HepG2 (cell line): Measurements from ENCODE around the gene HSPA5. TPM values are rescaled to one million over a fixed set of nuclear protein-coding genes. Genes with fewer than 3 reads are reported as not detected.
"Not testable (repeated sequence)": the region's sequence is repeated elsewhere in the genome, so short reads cannot be mapped to it uniquely, and the experiment has no call there.

Source experiments
- ATAC-seq: fragments of 200-7000 bp; cut with Tn5 transposase; 3 replicates; pipeline ENCODE4 v1.9.1; 2020; ENCODE audit warnings: mild to moderate bottlenecking, moderate library complexity
- BruUV-seq: library from RNA; stranded (reverse); fragments of 400-500 nt; replicated peaks from 2 replicates; lab custom pipeline; 2021; lab: Mats Ljungman, UMichigan
- CTCF ChIA-PET: fragments of 300-600 bp; formaldehyde crosslinking; extraction: SDS; loops from one replicate; lab custom pipeline; 2021; ENCODE audit warnings: low total read pairs, inconsistent platforms, low intra/inter-chr PET ratio; lab: Yijun Ruan, JAX
- POLR2A ChIA-PET: fragments of 350-600 bp; sonication (Branson Sonifier 250); formaldehyde crosslinking; loops from one replicate; lab custom pipeline; 2020; ENCODE audit warnings: antibody characterized with exemption, inconsistent platforms; lab: Yijun Ruan, JAX
- DNase-seq: peaks from one replicate; pipeline ENCODE4 v3.0.0-alpha.2; 2015; ENCODE audit warnings: low spot score
- FAIRE-seq: peaks from 3 replicates; lab custom pipeline; 2011; peaks lifted over from hg19 to GRCh38; lab: Jason Lieb, UNC
- H2AFZ ChIP-seq: one replicate; pipeline ENCODE4 v1.6.1; 2011; ENCODE audit warnings: low read length, inconsistent platforms
- H3K27ac ChIP-seq: fragments of 300-600 bp; 3 replicates; pipeline ENCODE4 v1.8.0; 2011; ENCODE audit warnings: mixed run types, mild to moderate bottlenecking, mixed read lengths, low read length, inconsistent platforms; ENCODE audit not compliant: insufficient read depth; ENCODE audit errors: extremely low read length
- H3K27me3 ChIP-seq, 2 experiments: fragments of 200-600 bp in 1 of 2; 2 replicates in 1 of 2; 3 replicates in 1 of 2; pipeline versions ENCODE4 v1.6.0 to v1.8.0; 2011; ENCODE audit warnings: low read length in 2 of 2, mild to moderate bottlenecking in 2 of 2, moderate library complexity in 2 of 2, inconsistent platforms in 1 of 2; ENCODE audit not compliant: insufficient read depth in 2 of 2, control insufficient read depth in 1 of 2
- H3K36me3 ChIP-seq, 2 experiments: fragments of 200-600 bp in 1 of 2; replicated peaks in 1 of 2; 2 replicates in 1 of 2; 3 replicates in 1 of 2; pipeline versions ENCODE4 v1.5.1 to v1.8.0; 2011; ENCODE audit warnings: low read length in 2 of 2, inconsistent platforms in 1 of 2; ENCODE audit not compliant: insufficient read depth in 2 of 2, control insufficient read depth in 1 of 2
- H3K4me1 ChIP-seq: 2 replicates; pipeline ENCODE4 v1.5.1; 2012; ENCODE audit warnings: low read length, inconsistent platforms; ENCODE audit not compliant: insufficient read depth
- H3K4me2 ChIP-seq: 2 replicates; pipeline ENCODE4 v1.6.0; 2011; ENCODE audit warnings: low read depth, low read length, inconsistent platforms
- H3K4me3 ChIP-seq, 3 experiments: fragments of 200-600 bp in 1 of 3; sonication (generic), shearing (Covaris generic) in 1 of 3; replicated peaks in 1 of 3; 2 replicates each; pipeline ENCODE4 v1.5.1; 2011 to 2016; ENCODE audit warnings: low read length in 3 of 3, inconsistent platforms in 2 of 3, low read depth in 2 of 3, mild to moderate bottlenecking in 2 of 3, control low read depth in 1 of 3, mixed read lengths in 1 of 3; ENCODE audit not compliant: insufficient read depth in 1 of 3
- H3K79me2 ChIP-seq: one replicate; pipeline ENCODE4 v1.6.1; 2011; ENCODE audit warnings: low read length, inconsistent platforms; ENCODE audit not compliant: insufficient read depth
- H3K9ac ChIP-seq: 2 replicates; pipeline ENCODE4 v1.6.0; 2011; ENCODE audit warnings: mild to moderate bottlenecking, low read depth, low read length, inconsistent platforms; ENCODE audit not compliant: insufficient read depth
- H3K9me3 ChIP-seq: 2 replicates; pipeline ENCODE4 v1.5.1; 2012; ENCODE audit warnings: mild to moderate bottlenecking, low read length
- H4K20me1 ChIP-seq: 2 replicates; pipeline ENCODE4 v1.6.0; 2011; ENCODE audit warnings: inconsistent platforms, mild to moderate bottlenecking, low read length, moderate library complexity; ENCODE audit not compliant: insufficient read depth
- POLR2A ChIP-seq, 2 experiments: IDR thresholded peaks; 2 replicates each; pipeline ENCODE4 v1.6.1; 2011; ENCODE audit warnings: low read depth in 2 of 2, low read length in 2 of 2, mild to moderate bottlenecking in 1 of 2, moderate library complexity in 1 of 2; ENCODE audit not compliant: insufficient read depth in 1 of 2
- TBP ChIP-seq: sonication (generic); formaldehyde crosslinking; IDR thresholded peaks from 2 replicates; pipeline ENCODE4 v1.5.0; 2020; ENCODE audit warnings: missing genetic modification reagents
- THAP8 ChIP-seq: sonication (generic); formaldehyde crosslinking; IDR thresholded peaks from 2 replicates; pipeline ENCODE4 v1.5.1; 2020; ENCODE audit warnings: missing genetic modification reagents, mild to moderate bottlenecking, borderline replicate concordance
- TOE1 ChIP-seq: sonication (generic); formaldehyde crosslinking; IDR thresholded peaks from 2 replicates; pipeline ENCODE4 v1.4.0; 2020; ENCODE audit warnings: mild to moderate bottlenecking, missing genetic modification reagents
- ZNF775 ChIP-seq: sonication (generic); formaldehyde crosslinking; IDR thresholded peaks from 2 replicates; pipeline ENCODE4 v1.4.0; 2020; ENCODE audit warnings: missing genetic modification reagents, mild to moderate bottlenecking, moderate library complexity, borderline replicate concordance
- ZNF841 ChIP-seq: sonication (generic); formaldehyde crosslinking; IDR thresholded peaks from 2 replicates; pipeline ENCODE4 v1.8.1; 2023; ENCODE audit warnings: missing genetic modification reagents, borderline replicate concordance
- WGBS: methylation state at CpG from one replicate; pipeline ENCODE4 v1.1.6; 2017; ENCODE audit warnings: low lambda C conversion rate; 5-methylcytosine and 5-hydroxymethylcytosine counted together
- in situ Hi-C: cut with HindIII; loops from 2 replicates; pipeline ENCODE4 v1.10.0; 2017; ENCODE audit warnings: low pct_unique_long_range_greater_than_20kb; ENCODE audit not compliant: extremely low pct_ligation_motif_present
- intact Hi-C: fragments of 100-400 bp; cut with micrococcal nuclease; formaldehyde crosslinking; loops from one replicate; pipeline ENCODE4 v1.10.0; 2022; ENCODE audit not compliant: unreplicated experiment
- polyA plus RNA-seq, 8 experiments: library from polyadenylated mRNA; depleted of rRNA in 3 of 8; stranded (reverse) in 7 of 8; unstranded in 1 of 8; fragments of >200 nt; fragmentation: Illumina TruSeq in 4 of 8; extraction: Trizol in 4 of 8; gene quantifications; 2 replicates each; pipeline versions ENCODE4 v1.2.1 to v1.2.3, GENCODE V29; 2011 to 2016; ENCODE audit warnings: low read depth in 4 of 8, missing spikeins in 1 of 8, mixed read lengths in 1 of 8; ENCODE audit not compliant: insufficient read depth in 1 of 8
- total RNA-seq, 5 experiments: library from RNA; depleted of rRNA; stranded (reverse); fragments of >200 nt; fragmentation: Illumina TruSeq; extraction: Trizol; gene quantifications; 2 replicates each; pipeline ENCODE4 v1.2.3, GENCODE V29; 2016; ENCODE audit warnings: low read depth in 1 of 5

Gene HSPA5
- total and polyA plus RNA-seq, 2 of the 13 experiments (the other 11 are each of a cell fraction or from before 2014, with no cell fraction given): 201 to 206 TPM

- BruUV-seq, H2AFZ ChIP-seq, H3K27me3 ChIP-seq, H3K9ac ChIP-seq, FAIRE-seq, H3K9me3 ChIP-seq, in situ Hi-C loops, intact Hi-C loops, H3K4me3 ChIP-seq, H3K27ac ChIP-seq, DNase-seq, POLR2A ChIA-PET, CTCF ChIA-PET, H3K4me2 ChIP-seq, ATAC-seq: not testable (repeated sequence)
- 98% methylated on average over 8 of the region's 8 CpGs for WGBS
- H3K4me1 ChIP-seq: peaks cover 43% of the 10 kb centered on the region
- H4K20me1 ChIP-seq: peaks cover 40% of the 10 kb centered on the region
- peaks cover 24% of the 10 kb centered on the region for H3K79me2 ChIP-seq
- H3K36me3 ChIP-seq: peaks cover 7 to 79% of the 10 kb centered on the region in 2 experiments
- 0 out of 4 replicates have a peak, but pooled peaks of 1 of the 2 experiments have one; percentile 8 for TF ChIP-seq POLR2A (IDR thresholded peaks at IDR 0.05; ENCODE audit: insufficient read depth in 1 of 2, low read depth in 2 of 2, low read length in 2 of 2)
Observed at GRCh38 chr9:125234099-125234498, 7.0 kb downstream of the HSPA5 start.

- Histone ChIP-seq H3K36me3 (peaks cover 7 to 75% of the 10 kb centered on the region in 2 experiments), H3K9ac (no peak overlapping the region), H4K20me1 (peaks cover 36% of the 10 kb centered on the region), H3K27ac (no peak overlapping the region), H2AFZ (no peak overlapping the region), H3K4me1 (peaks cover 38% of the 10 kb centered on the region), H3K9me3 (no peaks in the 10 kb centered on the region), H3K79me2 (peaks cover 20% of the 10 kb centered on the region), H3K27me3 (no peaks in the 10 kb centered on the region), H3K4me2 (no peak overlapping the region), H3K4me3 (no peak overlapping the region)
- ATAC-seq (peak; percentile 37), FAIRE-seq (no peak), DNase-seq (no peak)
- TF ChIP-seq ZNF775 (CRISPR knock-in tag) (no peak), ZNF841 (CRISPR knock-in tag) (no peak), THAP8 (CRISPR knock-in tag) (no peak), TOE1 (CRISPR knock-in tag) (no peak), TBP (no peak), POLR2A (IDR thresholded peaks at IDR 0.05; ENCODE audit: insufficient read depth in 1 of 2, low read depth in 2 of 2, low read length in 2 of 2) (0 out of 4 replicates have a peak, but pooled peaks of 1 of the 2 experiments have one; percentile 14)
- in situ Hi-C loops: no loop called here
- intact Hi-C loops: no loop called here
- ChIA-PET CTCF (no interaction called here), POLR2A (interaction anchor here (1.9 kb wide), 1 partner anchor 8 kb away, joined by 15 read pairs; the partner anchor contains the start of gene HSPA5)
- 91% methylated on average over 3 of the region's 3 CpGs for WGBS
- BruUV-seq: no TSS peak
Observed at GRCh38 chr9:125233678-125234077, 7.5 kb downstream of the HSPA5 start.
